Activated CD8-positive, alpha-beta memory T cell treated with anti-CD3 and anti-CD28 coated beads for 24 hours (primary cell): ENCODE measurements around the gene BAG1.

Source experiments
- DNase-seq: peaks from one replicate; pipeline ENCODE4 v3.0.0-alpha.2; 2020

Gene BAG1

DNA sequence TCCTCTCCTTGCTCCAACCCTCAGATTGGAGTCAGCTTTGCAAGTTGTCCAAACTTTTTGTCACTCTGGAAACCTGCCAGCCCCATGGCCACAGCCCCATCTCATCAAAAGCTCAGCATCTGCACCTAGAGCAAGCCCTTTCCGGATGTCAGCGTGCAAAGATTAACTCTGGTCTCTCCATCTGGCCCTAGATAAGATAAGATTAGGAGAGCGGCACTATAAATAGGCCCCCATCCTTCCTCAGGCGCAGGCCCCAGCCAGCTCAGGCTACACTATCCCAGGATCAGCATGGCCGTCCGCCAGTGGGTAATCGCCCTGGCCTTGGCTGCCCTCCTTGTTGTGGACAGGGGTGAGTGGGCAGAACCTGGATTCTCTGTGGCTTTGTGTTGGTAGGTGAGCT lies 24.6 kb downstream of the BAG1 start, which contains the start of gene SPINK4:
SPINK4 (plus strand) TSS at position 247 of the 400 bp plus-strand sequence; CDS start at position 289, 42 bp downstream.
- no peak for DNase-seq

DNA sequence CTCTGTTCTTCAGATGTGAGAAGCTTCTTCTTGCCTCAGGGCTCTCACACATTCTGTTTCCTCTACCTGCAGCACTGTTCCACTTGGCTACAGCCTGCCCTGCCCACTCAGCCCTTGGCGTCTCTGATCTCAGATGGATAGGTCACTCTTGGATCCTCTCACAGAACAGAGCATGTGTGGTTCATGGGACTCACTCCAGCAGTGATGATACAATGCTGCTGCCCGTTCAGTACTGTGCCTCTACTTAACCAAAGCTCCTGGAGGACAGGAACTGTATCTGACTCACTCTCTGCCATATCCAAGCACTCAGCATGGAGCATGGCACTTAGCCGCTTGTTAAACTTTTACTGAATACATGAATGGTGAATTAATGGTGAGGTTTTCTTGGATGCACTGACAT lies 27.9 kb downstream of the BAG1 start:
- DNase-seq = no peak

- no peak for DNase-seq
These were observed 29.7 kb downstream of the BAG1 start for GRCh38 chr9:33234511-33235467.

- no peak for DNase-seq
These were observed 30.7 kb downstream of the BAG1 start for GRCh38 chr9:33233626-33234342.

- DNase-seq = no peak
These were observed 31.7 kb downstream of the BAG1 start for GRCh38 chr9:33232815-33233214.

DNA sequence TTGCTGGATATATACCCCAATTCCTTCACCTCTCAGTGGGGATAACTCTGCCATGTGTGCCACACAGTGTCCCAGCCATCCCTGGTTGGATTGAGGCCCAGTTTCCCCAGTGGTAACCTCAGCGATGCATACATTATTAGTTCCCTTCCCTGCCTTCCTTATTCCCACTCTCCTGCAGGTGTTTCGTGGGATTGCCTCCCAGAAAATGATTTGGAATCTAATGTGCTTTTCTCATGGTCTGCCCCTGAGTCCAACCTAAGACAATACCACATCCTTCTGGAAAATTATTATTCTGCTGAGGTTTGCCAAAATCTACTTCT lies 32.9 kb downstream of the BAG1 start:
- no peak for DNase-seq

DNA sequence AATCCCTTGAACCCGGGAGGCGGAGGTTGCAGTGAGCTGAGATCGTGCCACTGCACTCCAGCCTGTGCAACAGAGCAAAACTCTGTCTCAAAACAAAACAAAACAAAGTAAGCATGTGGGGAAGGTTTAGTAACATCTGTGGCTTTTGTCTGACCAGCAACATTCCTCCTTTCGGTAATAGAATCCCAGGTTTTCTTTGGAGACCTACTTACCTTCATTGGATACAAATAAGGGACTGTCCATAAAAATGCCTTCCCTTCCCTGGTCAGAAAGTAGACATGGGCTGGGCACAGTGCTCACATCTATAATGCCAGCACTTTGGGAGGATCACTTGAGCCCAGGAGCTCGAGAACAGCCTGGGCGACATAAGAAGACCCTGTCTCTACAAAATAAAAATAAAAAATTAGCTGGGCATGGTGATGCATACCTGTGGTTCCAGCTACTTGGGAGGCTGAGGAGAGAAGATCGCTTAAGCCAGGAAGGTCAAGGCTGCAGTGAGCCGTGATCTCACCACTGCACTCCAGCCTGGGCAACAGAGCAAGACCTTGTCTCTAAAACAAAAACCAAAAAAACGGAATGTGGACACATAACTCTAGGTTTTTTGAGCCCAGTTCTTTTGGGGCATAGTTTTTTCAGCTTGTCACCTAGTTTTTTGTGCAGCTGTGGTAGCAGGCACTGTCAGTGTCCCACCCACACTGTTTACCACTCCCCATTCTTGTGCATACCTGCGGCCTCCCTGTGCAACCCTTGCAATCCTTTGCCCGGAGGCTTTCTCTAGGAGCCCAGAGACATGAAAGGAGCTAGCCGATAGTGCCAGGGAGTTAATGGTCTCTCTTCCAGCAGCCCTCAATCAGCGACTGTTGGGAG lies 33.5 kb downstream of the BAG1 start:
- DNase-seq = no peak

GRCh38 chr9:33229359-33230114 lies 35.0 kb downstream of the BAG1 start:
- DNase-seq = no peak

- no peak for DNase-seq
These were observed 35.9 kb downstream of the BAG1 start for GRCh38 chr9:33228606-33229005.

GRCh38 chr9:33227741-33228140 lies 36.8 kb downstream of the BAG1 start:
- no peak for DNase-seq

DNA sequence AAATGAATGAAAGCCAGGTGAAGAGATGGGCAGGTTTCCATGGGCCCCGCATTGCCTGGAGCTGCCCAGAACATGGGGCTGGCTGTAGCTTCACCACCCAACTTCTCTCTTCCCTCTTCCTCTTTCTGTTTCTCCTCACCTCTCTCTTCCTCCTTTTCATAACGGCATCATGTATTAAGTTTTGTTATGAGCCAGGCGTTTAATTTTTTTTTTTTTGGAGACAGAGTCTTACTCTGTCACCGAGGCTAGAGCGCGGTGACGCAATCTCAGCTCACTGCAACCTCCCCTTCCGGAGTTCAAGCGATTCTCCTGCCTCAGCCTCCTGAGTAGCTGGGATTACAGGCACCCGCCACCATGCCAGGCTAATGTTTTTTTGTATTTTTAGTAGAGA lies 37.5 kb downstream of the BAG1 start:
- DNase-seq = no peak

GRCh38 chr9:33225319-33226147 lies 39.0 kb downstream of the BAG1 start:
- DNase-seq = peak; percentile 82

DNA sequence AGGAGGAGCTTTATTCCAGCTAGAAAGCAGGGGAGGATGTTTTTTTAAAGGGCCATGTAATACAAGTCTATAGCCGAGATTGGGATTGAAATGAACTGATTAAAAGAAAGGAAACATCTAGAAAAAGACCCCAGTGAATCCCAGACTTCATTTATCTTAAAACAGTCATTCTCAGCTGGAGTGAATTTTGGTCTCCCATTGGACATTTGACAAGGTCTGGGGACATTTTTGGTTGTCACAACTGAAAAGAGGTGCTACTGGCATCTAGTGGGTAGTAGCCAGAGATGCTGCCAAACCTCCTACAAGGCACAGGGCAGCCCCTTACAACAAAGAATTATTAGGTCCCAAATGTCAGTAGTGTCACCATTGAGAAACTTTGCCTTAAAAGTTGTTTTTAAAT lies 40.8 kb downstream of the BAG1 start:
- no peak for DNase-seq

GRCh38 chr9:33222031-33222430 lies 42.5 kb downstream of the BAG1 start:
- DNase-seq = no peak

DNA sequence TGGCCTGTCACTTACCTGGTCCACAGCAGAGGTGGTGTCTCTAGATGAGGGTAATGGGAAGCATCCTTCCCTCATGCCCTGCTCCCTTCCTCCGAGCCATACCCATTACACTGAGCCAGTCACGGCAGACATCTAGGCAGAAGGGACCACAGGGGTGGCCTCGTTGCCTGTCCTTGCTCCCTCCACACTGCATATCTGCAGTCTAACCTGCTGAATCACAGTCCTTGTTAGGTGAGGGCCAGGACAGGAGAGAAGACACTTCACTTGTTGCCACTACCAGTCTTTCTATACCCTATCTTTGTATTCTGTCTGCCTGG lies 43.0 kb downstream of the BAG1 start:
- no peak for DNase-seq

GRCh38 chr9:33220681-33221567 lies 43.6 kb downstream of the BAG1 start:
- DNase-seq = no peak

- DNase-seq = no peak
These were observed 52.7 kb downstream of the BAG1 start for GRCh38 chr9:33211695-33212393.

- DNase-seq = no peak
These were observed 54.3 kb downstream of the BAG1 start for GRCh38 chr9:33210006-33210715.

GRCh38 chr9:33209394-33209793 lies 55.1 kb downstream of the BAG1 start:
- no peak for DNase-seq
